ENCODE measurements around the gene TMEM39A.

DNA sequence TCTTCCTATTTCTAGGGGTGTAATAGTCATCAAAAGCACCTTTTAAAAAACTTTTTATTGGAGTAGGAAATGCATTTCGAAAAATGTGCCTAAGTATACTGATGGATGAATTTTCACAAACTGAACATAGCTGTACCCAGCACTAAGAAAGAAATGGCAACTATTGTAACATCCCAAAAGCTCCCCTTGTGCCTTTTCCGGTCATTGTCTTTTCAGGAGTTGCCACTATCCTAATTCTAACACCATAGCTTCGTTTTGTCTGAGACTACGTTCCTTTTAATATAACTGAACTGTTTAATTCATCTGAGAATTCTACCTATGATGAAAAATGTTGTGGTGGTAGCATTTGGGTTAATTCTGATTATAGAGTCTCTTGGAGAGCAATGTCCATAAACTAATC is 36.9 kb upstream of the TMEM39A start:
- no peak for TF ChIP-seq TCF7L2 (IDR thresholded peaks at IDR 0.05; ENCODE audit: borderline replicate concordance, extremely low read depth, insufficient read depth, insufficient read length)
- TF ChIP-seq CTCF (IDR thresholded peaks at IDR 0.05 in 2 of 3, conservative IDR thresholded peaks at IDR 0.05 in 1 of 3; ENCODE audit: borderline replicate concordance in 1 of 3, insufficient read depth in 1 of 3, low read depth in 2 of 3, low read length in 2 of 3) = no peak
- TF ChIP-seq EGR1 (IDR thresholded peaks at IDR 0.05; ENCODE audit: low read depth) = no peak
- TF ChIP-seq CEBPB (IDR thresholded peaks at IDR 0.05; ENCODE audit: low read depth) = no peak
- TF ChIP-seq EZH2 (IDR thresholded peaks at IDR 0.05) = no peak
- TF ChIP-seq ELF1 (IDR thresholded peaks at IDR 0.05; ENCODE audit: borderline replicate concordance, low read depth) = no peak
- no peak for TF ChIP-seq ZNF274 (IDR thresholded peaks at IDR 0.05; ENCODE audit: low read depth, low read length)
- no peak for TF ChIP-seq POLR2AphosphoS5 (IDR thresholded peaks at IDR 0.05; ENCODE audit: low read depth, low read length)
- TF ChIP-seq, protein P1, sequence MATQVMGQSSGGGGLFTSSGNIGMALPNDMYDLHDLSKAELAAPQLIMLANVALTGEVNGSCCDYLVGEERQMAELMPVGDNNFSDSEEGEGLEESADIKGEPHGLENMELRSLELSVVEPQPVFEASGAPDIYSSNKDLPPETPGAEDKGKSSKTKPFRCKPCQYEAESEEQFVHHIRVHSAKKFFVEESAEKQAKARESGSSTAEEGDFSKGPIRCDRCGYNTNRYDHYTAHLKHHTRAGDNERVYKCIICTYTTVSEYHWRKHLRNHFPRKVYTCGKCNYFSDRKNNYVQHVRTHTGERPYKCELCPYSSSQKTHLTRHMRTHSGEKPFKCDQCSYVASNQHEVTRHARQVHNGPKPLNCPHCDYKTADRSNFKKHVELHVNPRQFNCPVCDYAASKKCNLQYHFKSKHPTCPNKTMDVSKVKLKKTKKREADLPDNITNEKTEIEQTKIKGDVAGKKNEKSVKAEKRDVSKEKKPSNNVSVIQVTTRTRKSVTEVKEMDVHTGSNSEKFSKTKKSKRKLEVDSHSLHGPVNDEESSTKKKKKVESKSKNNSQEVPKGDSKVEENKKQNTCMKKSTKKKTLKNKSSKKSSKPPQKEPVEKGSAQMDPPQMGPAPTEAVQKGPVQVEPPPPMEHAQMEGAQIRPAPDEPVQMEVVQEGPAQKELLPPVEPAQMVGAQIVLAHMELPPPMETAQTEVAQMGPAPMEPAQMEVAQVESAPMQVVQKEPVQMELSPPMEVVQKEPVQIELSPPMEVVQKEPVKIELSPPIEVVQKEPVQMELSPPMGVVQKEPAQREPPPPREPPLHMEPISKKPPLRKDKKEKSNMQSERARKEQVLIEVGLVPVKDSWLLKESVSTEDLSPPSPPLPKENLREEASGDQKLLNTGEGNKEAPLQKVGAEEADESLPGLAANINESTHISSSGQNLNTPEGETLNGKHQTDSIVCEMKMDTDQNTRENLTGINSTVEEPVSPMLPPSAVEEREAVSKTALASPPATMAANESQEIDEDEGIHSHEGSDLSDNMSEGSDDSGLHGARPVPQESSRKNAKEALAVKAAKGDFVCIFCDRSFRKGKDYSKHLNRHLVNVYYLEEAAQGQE (IDR thresholded peaks at IDR 0.05; ENCODE audit: low read depth) = no peak
- no peak for TF ChIP-seq POLR2A (IDR thresholded peaks at IDR 0.05; ENCODE audit: borderline replicate concordance, extremely low read depth, insufficient read depth, insufficient read length)
